Measurements from ENCODE around the gene NYNRIN. TPM values are rescaled to one million over a fixed set of nuclear protein-coding genes. Genes with fewer than 3 reads are reported as not detected.
"Not testable (repeated sequence)": the region's sequence is repeated elsewhere in the genome, so short reads cannot be mapped to it uniquely, and the experiment has no call there.

Gene NYNRIN
- total RNA-seq, 2 experiments from 2014 or later, result 0.07 to 0.16 TPM

GRCh38 chr14:24382064-24382371, 16.8 kb upstream of the NYNRIN start:
- POLR2A ChIA-PET, result no interaction called here
- H3K27me3 Mint-ChIP-seq, result peaks cover 13% of the 10 kb centered on the region

GRCh38 chr14:24384169-24384568, 14.6 kb upstream of the NYNRIN start:
- ATAC-seq (no peak), DNase-seq (no peak)
- Mint-ChIP-seq H3K36me3 (ENCODE audit: low read depth) (no peaks in the 10 kb centered on the region), H3K4me1 (no peaks in the 10 kb centered on the region), H3K27me3 (peaks cover 16% of the 10 kb centered on the region), H3K4me3 (no peak overlapping the region), H3K27ac (no peak overlapping the region), H3K9me3 (ENCODE audit: low read depth) (no peaks in the 10 kb centered on the region)
- intact Hi-C loops (cut with DNase I, micrococcal nuclease), result no loop called here
- ChIA-PET CTCF (interaction anchor here (0.8 to 1.1 kb wide), 2 partner anchors 51 to 291 kb away, joined by 3 read pairs; no protein-coding TSS in a partner anchor), POLR2A (no interaction called here)

More at GRCh38 chr14:24382064-24382371, 16.8 kb upstream of the NYNRIN start:
- CTCF ChIA-PET, result interaction anchor here (0.8 to 1.5 kb wide), 3 partner anchors 16 to 50 kb away, joined by 3 to 4 read pairs (median 4); no protein-coding TSS in a partner anchor
- intact Hi-C loops (cut with DNase I, micrococcal nuclease), result no loop called here
- ATAC-seq (no peak), DNase-seq (no peak)
- Mint-ChIP-seq H3K36me3 (ENCODE audit: low read depth) (no peaks in the 10 kb centered on the region), H3K4me3 (no peak overlapping the region), H3K27ac (no peak overlapping the region), H3K4me1 (no peaks in the 10 kb centered on the region), H3K9me3 (ENCODE audit: low read depth) (no peaks in the 10 kb centered on the region)

- intact Hi-C loops (cut with DNase I, micrococcal nuclease), result no loop called here
- H3K27ac Mint-ChIP-seq, result no peak overlapping the region
- no peak overlapping the region for H3K4me3 Mint-ChIP-seq
- H3K4me1 Mint-ChIP-seq, result no peaks in the 10 kb centered on the region
- ChIA-PET CTCF (interaction anchor here (0.6 to 1.1 kb wide), 3 partner anchors 24 to 593 kb away, joined by 3 to 5 read pairs (median 3); no protein-coding TSS in a partner anchor), POLR2A (no interaction called here)
- no peak for ATAC-seq
- no peak for DNase-seq
- H3K36me3 Mint-ChIP-seq (ENCODE audit: low read depth), result no peaks in the 10 kb centered on the region
- H3K9me3 Mint-ChIP-seq (ENCODE audit: low read depth), result no peaks in the 10 kb centered on the region
- peaks cover 14% of the 10 kb centered on the region for H3K27me3 Mint-ChIP-seq
Observed at GRCh38 chr14:24385524-24385923, 13.3 kb upstream of the NYNRIN start.

- H3K27me3 Mint-ChIP-seq, result peaks cover 17% of the 10 kb centered on the region
- no peak for ATAC-seq
- no peaks in the 10 kb centered on the region for H3K36me3 Mint-ChIP-seq (ENCODE audit: low read depth)
- CTCF ChIA-PET, result interaction anchor here (0.9 kb wide), 1 partner anchor 10 kb away, joined by 3 read pairs; no protein-coding TSS in a partner anchor
- no peaks in the 10 kb centered on the region for H3K9me3 Mint-ChIP-seq (ENCODE audit: low read depth)
- H3K4me1 Mint-ChIP-seq, result no peaks in the 10 kb centered on the region
- no peak overlapping the region for H3K4me3 Mint-ChIP-seq
- H3K27ac Mint-ChIP-seq, result no peak overlapping the region
- intact Hi-C loops (cut with DNase I, micrococcal nuclease), result no loop called here
- POLR2A ChIA-PET, result no interaction called here
- DNase-seq, result no peak
Observed at GRCh38 chr14:24387009-24387345, 11.8 kb upstream of the NYNRIN start.

GRCh38 chr14:24387579-24387978, 11.2 kb upstream of the NYNRIN start:
- H3K27ac Mint-ChIP-seq; H3K36me3 Mint-ChIP-seq (ENCODE audit: low read depth); intact Hi-C loops (cut with DNase I, micrococcal nuclease); POLR2A ChIA-PET; ATAC-seq; H3K9me3 Mint-ChIP-seq (ENCODE audit: low read depth); H3K4me1 Mint-ChIP-seq; H3K4me3 Mint-ChIP-seq; DNase-seq: not testable (repeated sequence)
- peaks cover 14% of the 10 kb centered on the region for H3K27me3 Mint-ChIP-seq
- CTCF ChIA-PET, result interaction anchor here (1.0 kb wide), 1 partner anchor 54 kb away, joined by 3 read pairs; no protein-coding TSS in a partner anchor

GRCh38 chr14:24388474-24389179, 10.2 kb upstream of the NYNRIN start:
- Mint-ChIP-seq H3K36me3 (ENCODE audit: low read depth) (no peaks in the 10 kb centered on the region), H3K4me1 (no peaks in the 10 kb centered on the region), H3K27me3 (peaks cover 15% of the 10 kb centered on the region), H3K27ac (no peak overlapping the region), H3K4me3 (no peak overlapping the region), H3K9me3 (ENCODE audit: low read depth) (no peaks in the 10 kb centered on the region)
- ChIA-PET CTCF (interaction anchor here (0.9 to 1.0 kb wide), 3 partner anchors 48 to 81 kb away, joined by 3 to 4 read pairs (median 3); partner anchors contain the start of gene CIDEB), POLR2A (no interaction called here)
- no peak for DNase-seq
- intact Hi-C loops (cut with DNase I, micrococcal nuclease), result no loop called here
- no peak for ATAC-seq

- DNase-seq (no peak), ATAC-seq (no peak)
- H3K36me3 Mint-ChIP-seq (ENCODE audit: low read depth), result no peaks in the 10 kb centered on the region
- H3K4me1 Mint-ChIP-seq, result no peaks in the 10 kb centered on the region
- H3K4me3 Mint-ChIP-seq, result no peak overlapping the region
- CTCF ChIA-PET, result interaction anchor here (0.9 kb wide), 1 partner anchor 48 kb away, joined by 4 read pairs; no protein-coding TSS in a partner anchor
- H3K9me3 Mint-ChIP-seq (ENCODE audit: low read depth), result no peaks in the 10 kb centered on the region
- intact Hi-C loops (cut with DNase I, micrococcal nuclease), result no loop called here
- peaks cover 12% of the 10 kb centered on the region for H3K27me3 Mint-ChIP-seq
- POLR2A ChIA-PET, result no interaction called here
- H3K27ac Mint-ChIP-seq, result no peak overlapping the region
Observed at GRCh38 chr14:24389226-24389848, 9.5 kb upstream of the NYNRIN start.

GRCh38 chr14:24390701-24391468, 7.9 kb upstream of the NYNRIN start:
- ChIA-PET POLR2A (interaction anchor here (0.7 kb wide), 1 partner anchor 156 kb away, joined by 3 read pairs; no protein-coding TSS in a partner anchor), CTCF (interaction anchor here (0.9 to 1.2 kb wide), 2 partner anchors 35 to 41 kb away, joined by 4 read pairs; no protein-coding TSS in a partner anchor)
- Mint-ChIP-seq H3K36me3 (ENCODE audit: low read depth) (no peaks in the 10 kb centered on the region), H3K27ac (no peak overlapping the region), H3K27me3 (peaks cover 12% of the 10 kb centered on the region), H3K4me3 (no peak overlapping the region), H3K9me3 (ENCODE audit: low read depth) (no peaks in the 10 kb centered on the region), H3K4me1 (no peaks in the 10 kb centered on the region)
- DNase-seq, result no peak
- no peak for ATAC-seq
- intact Hi-C loops (cut with DNase I, micrococcal nuclease), result no loop called here

GRCh38 chr14:24392325-24393091, 6.3 kb upstream of the NYNRIN start:
- Mint-ChIP-seq H3K27me3 (peaks cover 10% of the 10 kb centered on the region), H3K36me3 (ENCODE audit: low read depth) (no peaks in the 10 kb centered on the region), H3K4me1 (no peaks in the 10 kb centered on the region), H3K4me3 (no peak overlapping the region), H3K27ac (no peak overlapping the region), H3K9me3 (ENCODE audit: low read depth) (no peaks in the 10 kb centered on the region)
- DNase-seq (no peak), ATAC-seq (no peak)
- intact Hi-C loops (cut with DNase I, micrococcal nuclease), result no loop called here
- POLR2A ChIA-PET, result no interaction called here
- CTCF ChIA-PET, result no interaction called here

- DNase-seq (no peak), ATAC-seq (no peak)
- no peaks in the 10 kb centered on the region for H3K9me3 Mint-ChIP-seq (ENCODE audit: low read depth)
- H3K36me3 Mint-ChIP-seq (ENCODE audit: low read depth), result no peaks in the 10 kb centered on the region
- no peak overlapping the region for H3K27ac Mint-ChIP-seq
- intact Hi-C loops (cut with DNase I, micrococcal nuclease), result no loop called here
- ChIA-PET POLR2A (no interaction called here), CTCF (interaction anchor here (0.6 to 1.2 kb wide), 2 partner anchors 34 to 37 kb away, joined by 3 read pairs; no protein-coding TSS in a partner anchor)
- H3K4me3 Mint-ChIP-seq, result no peak overlapping the region
- H3K4me1 Mint-ChIP-seq, result no peaks in the 10 kb centered on the region
- H3K27me3 Mint-ChIP-seq, result peaks cover 7% of the 10 kb centered on the region
Observed at GRCh38 chr14:24394275-24394674, 4.5 kb upstream of the NYNRIN start.

All from activated CD4-positive, alpha-beta T cell treated with anti-CD3 and anti-CD28 coated beads for 36 hours (primary cell).